Measurements from ENCODE around the gene RNF115.

DNA sequence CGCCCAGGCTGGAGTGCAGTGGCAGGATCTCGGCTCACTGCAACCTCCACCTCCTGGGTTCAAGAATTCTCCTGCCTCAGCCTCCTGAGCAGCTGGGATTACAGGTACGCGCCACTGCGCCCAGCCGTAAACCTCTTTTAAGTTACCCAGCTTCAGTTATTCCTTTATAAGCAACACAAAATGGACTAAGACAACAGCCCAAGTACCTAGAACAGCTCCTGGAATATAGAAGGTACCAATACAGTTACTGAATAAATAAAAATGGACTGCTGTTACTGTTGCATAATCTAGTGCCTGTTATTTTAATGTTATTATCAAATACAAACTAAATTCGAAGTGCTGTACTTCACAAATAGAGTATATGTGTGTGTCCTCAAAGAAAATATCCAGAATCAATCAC, 17.1 kb downstream of the RNF115 start:
- TF ChIP-seq, protein P1, sequence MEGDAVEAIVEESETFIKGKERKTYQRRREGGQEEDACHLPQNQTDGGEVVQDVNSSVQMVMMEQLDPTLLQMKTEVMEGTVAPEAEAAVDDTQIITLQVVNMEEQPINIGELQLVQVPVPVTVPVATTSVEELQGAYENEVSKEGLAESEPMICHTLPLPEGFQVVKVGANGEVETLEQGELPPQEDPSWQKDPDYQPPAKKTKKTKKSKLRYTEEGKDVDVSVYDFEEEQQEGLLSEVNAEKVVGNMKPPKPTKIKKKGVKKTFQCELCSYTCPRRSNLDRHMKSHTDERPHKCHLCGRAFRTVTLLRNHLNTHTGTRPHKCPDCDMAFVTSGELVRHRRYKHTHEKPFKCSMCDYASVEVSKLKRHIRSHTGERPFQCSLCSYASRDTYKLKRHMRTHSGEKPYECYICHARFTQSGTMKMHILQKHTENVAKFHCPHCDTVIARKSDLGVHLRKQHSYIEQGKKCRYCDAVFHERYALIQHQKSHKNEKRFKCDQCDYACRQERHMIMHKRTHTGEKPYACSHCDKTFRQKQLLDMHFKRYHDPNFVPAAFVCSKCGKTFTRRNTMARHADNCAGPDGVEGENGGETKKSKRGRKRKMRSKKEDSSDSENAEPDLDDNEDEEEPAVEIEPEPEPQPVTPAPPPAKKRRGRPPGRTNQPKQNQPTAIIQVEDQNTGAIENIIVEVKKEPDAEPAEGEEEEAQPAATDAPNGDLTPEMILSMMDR (IDR thresholded peaks at IDR 0.05; ENCODE audit: low read depth, low read length, poor library complexity, severe bottlenecking): no peak
- TF ChIP-seq EZH2phosphoT487 (IDR thresholded peaks at IDR 0.05; ENCODE audit: borderline replicate concordance, low read length): no peak

Data from DOHH2 (cell line).